ENCODE data around the gene ZNF107. TPM values are rescaled to one million over a fixed set of nuclear protein-coding genes. Genes with fewer than 3 reads are reported as not detected.
"Not testable (repeated sequence)": the region's sequence is repeated elsewhere in the genome, so short reads cannot be mapped to it uniquely, and the experiment has no call there.

The ZNF107 gene
- total RNA-seq, 1 donor = 22.0 TPM

- H3K4me3 ChIP-seq (ENCODE audit: low read length); H3K4me1 ChIP-seq (ENCODE audit: insufficient read depth, low read length); H3K27me3 ChIP-seq (ENCODE audit: insufficient read depth, low read length); H3K9me3 ChIP-seq (ENCODE audit: low read depth, low read length): not testable (repeated sequence)
Observed at GRCh38 chr7:64738403-64738802, 72.5 kb downstream of the ZNF107 start.

DNA sequence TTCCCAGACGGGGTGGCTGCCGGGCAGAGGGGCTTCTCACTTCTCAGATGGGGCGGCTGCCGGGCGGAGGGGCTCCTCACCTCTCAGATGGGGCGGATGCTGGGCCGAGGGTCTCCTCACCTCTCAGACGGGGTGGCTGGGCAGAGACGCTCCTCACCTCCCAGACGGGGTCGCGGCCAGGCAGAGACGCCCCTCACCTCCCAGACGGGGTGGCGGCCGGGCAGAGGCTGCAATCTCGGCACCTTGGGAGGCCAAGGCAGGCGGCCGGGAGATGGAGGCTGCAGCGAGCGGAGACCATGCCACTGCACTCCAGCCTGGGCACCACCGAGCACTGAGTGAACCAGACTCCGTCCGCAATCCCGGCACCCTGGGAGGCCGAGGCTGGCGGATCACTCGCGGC is 73.0 kb downstream of the ZNF107 start:
- H3K27me3 ChIP-seq (ENCODE audit: insufficient read depth, low read length); H3K4me3 ChIP-seq (ENCODE audit: low read length); H3K9me3 ChIP-seq (ENCODE audit: low read depth, low read length); H3K4me1 ChIP-seq (ENCODE audit: insufficient read depth, low read length): not testable (repeated sequence)

DNA sequence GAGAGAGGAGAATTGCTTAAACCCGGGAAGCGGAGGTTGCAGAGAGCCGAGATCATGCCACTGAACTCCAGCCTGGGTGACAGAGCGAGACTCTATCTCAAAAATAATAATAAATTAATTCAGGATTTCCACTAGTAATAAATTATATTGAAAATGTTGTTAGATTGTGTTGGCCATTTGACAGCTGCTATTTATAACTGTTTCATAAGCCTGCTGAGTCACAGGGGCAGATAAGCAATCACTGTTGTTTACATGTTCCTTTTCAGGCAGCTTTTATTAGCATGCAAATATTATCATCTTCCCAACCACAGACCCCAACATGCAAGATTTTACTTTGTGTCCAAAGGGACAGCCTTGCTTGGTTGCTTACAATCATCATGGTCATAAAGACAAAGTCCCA is 78.7 kb downstream of the ZNF107 start:
- H3K4me3 ChIP-seq (ENCODE audit: low read length) = no peak overlapping the region
- H3K9me3 ChIP-seq (ENCODE audit: low read depth, low read length) = peaks cover 7% of the 10 kb centered on the region
- no peaks in the 10 kb centered on the region for H3K4me1 ChIP-seq (ENCODE audit: insufficient read depth, low read length)
- H3K27me3 ChIP-seq (ENCODE audit: insufficient read depth, low read length) = no peaks in the 10 kb centered on the region

GRCh38 chr7:64747802-64748201 is 81.9 kb downstream of the ZNF107 start:
- H3K9me3 ChIP-seq (ENCODE audit: low read depth, low read length) = peaks cover 7% of the 10 kb centered on the region
- H3K4me3 ChIP-seq (ENCODE audit: low read length) = no peak overlapping the region
- H3K27me3 ChIP-seq (ENCODE audit: insufficient read depth, low read length) = no peaks in the 10 kb centered on the region
- H3K4me1 ChIP-seq (ENCODE audit: insufficient read depth, low read length) = no peaks in the 10 kb centered on the region

DNA sequence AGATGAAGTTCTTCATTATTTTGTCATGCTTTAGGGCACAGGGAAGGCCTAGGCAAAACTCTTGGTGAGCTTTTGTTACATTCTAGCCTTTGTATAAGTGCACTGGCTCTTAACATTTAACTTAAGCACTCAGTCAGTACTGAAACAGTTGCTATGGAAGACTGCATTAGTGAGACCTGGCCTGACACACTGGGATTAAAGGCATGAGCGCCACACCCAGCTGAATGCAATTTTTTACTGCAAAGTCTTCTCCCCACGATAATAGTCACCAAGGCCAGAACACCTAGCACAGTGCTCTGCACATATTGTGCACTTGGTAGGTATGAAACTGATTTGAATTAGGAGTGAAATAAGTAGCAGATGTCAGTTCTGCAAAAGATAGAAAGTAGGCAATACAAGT is 87.1 kb downstream of the ZNF107 start:
- Histone ChIP-seq H3K4me1 (ENCODE audit: insufficient read depth, low read length) (no peaks in the 10 kb centered on the region), H3K9me3 (ENCODE audit: low read depth, low read length) (peaks cover 3% of the 10 kb centered on the region), H3K27me3 (ENCODE audit: insufficient read depth, low read length) (no peaks in the 10 kb centered on the region), H3K4me3 (ENCODE audit: low read length) (no peak overlapping the region)

DNA sequence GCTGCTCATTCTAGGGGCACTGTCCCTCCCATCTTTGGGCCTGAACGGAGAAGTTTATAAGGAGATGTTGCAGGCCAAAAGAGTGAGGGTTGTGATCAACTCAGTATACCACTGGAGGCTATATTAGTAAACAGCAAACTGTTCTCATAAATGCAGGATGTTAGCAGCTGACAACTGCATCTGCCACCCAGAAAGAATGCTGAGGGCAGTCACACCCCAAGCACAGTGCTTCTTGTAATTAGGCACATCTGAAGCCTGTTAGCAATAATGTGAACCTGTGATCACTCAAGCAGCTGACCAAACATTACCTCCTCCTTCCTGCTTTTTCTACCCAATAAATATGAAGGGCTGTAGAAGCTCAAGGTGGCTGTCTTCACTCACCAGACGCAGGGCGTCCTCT is 89.9 kb downstream of the ZNF107 start:
- Histone ChIP-seq H3K27me3 (ENCODE audit: insufficient read depth, low read length) (no peaks in the 10 kb centered on the region), H3K4me1 (ENCODE audit: insufficient read depth, low read length) (no peaks in the 10 kb centered on the region)

DNA sequence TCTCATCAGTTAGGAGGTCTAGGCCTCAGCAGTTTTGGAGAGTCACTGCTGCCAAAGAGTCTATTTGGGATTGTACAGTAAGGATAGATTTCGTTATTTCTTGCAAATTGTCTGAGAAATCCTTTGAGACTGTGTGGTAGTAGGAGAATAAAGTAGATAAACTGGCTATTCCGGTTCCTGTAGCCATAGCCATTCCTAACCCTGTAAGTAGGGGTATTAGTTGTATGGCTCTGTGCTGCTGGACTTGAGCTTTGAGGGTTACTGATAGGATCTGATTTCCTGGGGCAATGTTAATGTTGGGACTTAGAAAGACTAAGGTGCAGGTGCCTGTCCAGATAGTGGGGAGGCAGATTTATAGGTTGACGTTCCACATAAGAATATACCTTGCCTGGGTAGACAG is 92.2 kb downstream of the ZNF107 start:
- Histone ChIP-seq H3K4me1 (ENCODE audit: insufficient read depth, low read length) (no peaks in the 10 kb centered on the region), H3K27me3 (ENCODE audit: insufficient read depth, low read length) (no peaks in the 10 kb centered on the region), H3K4me3 (ENCODE audit: low read length) (no peak overlapping the region), H3K9me3 (ENCODE audit: low read depth, low read length) (no peaks in the 10 kb centered on the region)

More for the DNA sequence above, 89.9 kb downstream of the ZNF107 start:
- no peaks in the 10 kb centered on the region for H3K9me3 ChIP-seq (ENCODE audit: low read depth, low read length)
- H3K4me3 ChIP-seq (ENCODE audit: low read length) = no peak overlapping the region

Other genes starting within 250 kb of the ZNF107 start
- 16.7 TPM for gene ZNF680, start 103.1 kb upstream of the ZNF107 start, total RNA-seq
- 9.3 TPM for gene ZNF138, start 128.3 kb downstream of the ZNF107 start, total RNA-seq
- gene ZNF273, start 237.1 kb downstream of the ZNF107 start, total RNA-seq = 16.2 TPM

All from mononuclear cell (primary cell).